Neural cell (in vitro differentiated cells): ENCODE measurements around the gene SOHLH1. TPM values are rescaled to one million over a fixed set of nuclear protein-coding genes. Genes with fewer than 3 reads are reported as not detected.

Source experiments
- H2AFZ ChIP-seq: fragments of 200-600, 300-800 bp; sonication (generic), shearing (Covaris generic); 2 replicates; pipeline ENCODE4 v1.6.0; 2014; ENCODE audit warnings: low read depth, mild to moderate bottlenecking, antibody characterized with exemption, low read length, moderate library complexity
- H3F3A ChIP-seq: fragments of 200-600 bp; shearing (Covaris generic); 2 replicates; pipeline ENCODE4 v1.6.1; 2016; ENCODE audit warnings: mild to moderate bottlenecking, moderate library complexity, mixed read lengths, antibody characterized with exemption, low read length; ENCODE audit not compliant: insufficient read depth, poor library complexity, severe bottlenecking
- H3K27ac ChIP-seq: fragments of 200-600, 300-800 bp; sonication (generic), shearing (Covaris generic); 2 replicates; pipeline ENCODE4 v1.5.1; 2014; ENCODE audit warnings: mild to moderate bottlenecking, low read length, moderate library complexity
- H3K27me3 ChIP-seq: fragments of 300-800, 200-600 bp; sonication (generic), shearing (Covaris generic); 2 replicates; pipeline ENCODE4 v1.6.0; 2014; ENCODE audit warnings: mild to moderate bottlenecking, low read depth, low read length, moderate library complexity; ENCODE audit not compliant: insufficient read depth
- H3K36me3 ChIP-seq: fragments of 300-800, 200-600 bp; sonication (generic), shearing (Covaris generic); 2 replicates; pipeline ENCODE4 v1.5.1; 2014; ENCODE audit warnings: mild to moderate bottlenecking, antibody characterized with exemption, low read length, moderate library complexity; ENCODE audit not compliant: insufficient read depth
- H3K4me2 ChIP-seq: fragments of 300-800, 200-600 bp; sonication (generic), shearing (Covaris generic); 2 replicates; pipeline ENCODE4 v1.6.0; 2014; ENCODE audit warnings: mild to moderate bottlenecking, low read length
- H3K4me3 ChIP-seq: fragments of 300-800, 200-600 bp; sonication (generic), shearing (Covaris generic); 2 replicates; pipeline ENCODE4 v1.5.1; 2014; ENCODE audit warnings: mild to moderate bottlenecking, low read length, moderate library complexity
- H3K79me2 ChIP-seq: fragments of 200-600 bp; shearing (Covaris generic); replicated peaks from 2 replicates; pipeline ENCODE4 v1.6.0; 2014; ENCODE audit warnings: mild to moderate bottlenecking, low read length, moderate library complexity; ENCODE audit not compliant: insufficient read depth
- H3K9ac ChIP-seq: fragments of 300-800, 200-600 bp; sonication (generic), shearing (Covaris generic); 2 replicates; pipeline ENCODE4 v1.6.1; 2016; ENCODE audit warnings: mild to moderate bottlenecking, low read length, mixed read lengths
- H3K9me2 ChIP-seq: fragments of 200-600 bp; shearing (Covaris generic); 2 replicates; pipeline ENCODE4 v1.6.1; 2016; ENCODE audit warnings: mild to moderate bottlenecking, low read length, mixed read lengths; ENCODE audit not compliant: insufficient read depth
- H3K9me3 ChIP-seq: fragments of 200-600, 300-800 bp; sonication (generic), shearing (Covaris generic); 2 replicates; pipeline ENCODE4 v1.6.1; 2016; ENCODE audit warnings: mild to moderate bottlenecking, mixed run types, low read length, moderate library complexity, mixed read lengths
- H4K20me1 ChIP-seq: fragments of 200-600 bp; shearing (Covaris generic); 2 replicates; pipeline ENCODE4 v1.6.1; 2016; ENCODE audit warnings: mild to moderate bottlenecking, mixed run types; ENCODE audit not compliant: insufficient read depth
- CTCF ChIP-seq: fragments of 450-650 bp; IDR thresholded peaks from 2 replicates; pipeline ENCODE4 v1.5.1; 2014; ENCODE audit warnings: antibody characterized with exemption, mild to moderate bottlenecking, moderate library complexity; ENCODE audit not compliant: poor library complexity, severe bottlenecking
- EP300 ChIP-seq: fragments of 450-650 bp; conservative IDR thresholded peaks from 2 replicates; pipeline ENCODE4 v1.6.1; 2014; ENCODE audit warnings: antibody characterized with exemption, mild to moderate bottlenecking, moderate library complexity; ENCODE audit not compliant: poor library complexity, severe bottlenecking
- EZH2 ChIP-seq: fragments of 200-600, 300-800 bp; shearing (Covaris generic), sonication (generic); IDR thresholded peaks from 2 replicates; pipeline ENCODE4 v1.6.1; 2014; ENCODE audit warnings: antibody characterized with exemption, low read length, borderline replicate concordance, mild to moderate bottlenecking; ENCODE audit not compliant: insufficient read depth, poor library complexity, severe bottlenecking
- MXI1 ChIP-seq: fragments of 450-650 bp; conservative IDR thresholded peaks from 2 replicates; pipeline ENCODE4 v1.6.1; 2014; ENCODE audit warnings: antibody characterized with exemption, mild to moderate bottlenecking; ENCODE audit not compliant: poor library complexity, severe bottlenecking
- POLR2AphosphoS5 ChIP-seq: IDR thresholded peaks from 2 replicates; pipeline ENCODE4 v1.6.1; 2012
- RAD21 ChIP-seq: fragments of 450-650 bp; conservative IDR thresholded peaks from 2 replicates; pipeline ENCODE4 v1.6.1; 2014; ENCODE audit warnings: antibody characterized with exemption, mild to moderate bottlenecking, moderate library complexity
- REST ChIP-seq: IDR thresholded peaks from 2 replicates; pipeline ENCODE4 v1.6.1; 2012; ENCODE audit warnings: borderline replicate concordance
- SMC3 ChIP-seq: fragments of 450-650 bp; conservative IDR thresholded peaks from 2 replicates; pipeline ENCODE4 v1.6.1; 2014; ENCODE audit warnings: antibody characterized with exemption, mild to moderate bottlenecking, moderate library complexity; ENCODE audit not compliant: poor library complexity
- TAF1 ChIP-seq: IDR thresholded peaks from 2 replicates; pipeline ENCODE4 v1.6.1; 2012; ENCODE audit warnings: low read depth
- polyA plus RNA-seq: library from polyadenylated mRNA; depleted of rRNA; stranded (reverse); fragments of >200 nt; gene quantifications from 2 replicates; pipeline ENCODE4 v1.2.3, GENCODE V29; 2014

Gene SOHLH1
- polyA plus RNA-seq, 1 donor from 2014 or later = not detected

- no peaks in the 10 kb centered on the region for H4K20me1 ChIP-seq
- H3K27me3 ChIP-seq = no peaks in the 10 kb centered on the region
- no peak overlapping the region for H3K4me3 ChIP-seq
- no peak overlapping the region for H3K4me2 ChIP-seq
- H3K9me3 ChIP-seq = no peaks in the 10 kb centered on the region
- H3K9ac ChIP-seq = no peak overlapping the region
- H3K27ac ChIP-seq = no peak overlapping the region
- no peaks in the 10 kb centered on the region for H3F3A ChIP-seq
- H3K36me3 ChIP-seq = no peaks in the 10 kb centered on the region
- H2AFZ ChIP-seq = no peak overlapping the region
- H3K79me2 ChIP-seq = no peaks in the 10 kb centered on the region
- TF ChIP-seq TAF1 (no peak), SMC3 (no peak), POLR2AphosphoS5 (no peak), RAD21 (no peak), REST (no peak), EZH2 (no peak), EP300 (no peak), CTCF (no peak), MXI1 (no peak)
- H3K9me2 ChIP-seq = no peaks in the 10 kb centered on the region
These were observed 3.6 kb downstream of the SOHLH1 start for GRCh38 chr9:135695642-135696041.

- H3K9ac ChIP-seq = no peak overlapping the region
- H3K36me3 ChIP-seq = no peaks in the 10 kb centered on the region
- H3K9me3 ChIP-seq = no peaks in the 10 kb centered on the region
- H3K79me2 ChIP-seq = no peaks in the 10 kb centered on the region
- no peaks in the 10 kb centered on the region for H4K20me1 ChIP-seq
- H3K4me3 ChIP-seq = no peak overlapping the region
- no peaks in the 10 kb centered on the region for H3K27me3 ChIP-seq
- TF ChIP-seq CTCF (no peak), SMC3 (no peak), POLR2AphosphoS5 (no peak), EP300 (no peak), REST (no peak), MXI1 (no peak), RAD21 (no peak), TAF1 (no peak), EZH2 (no peak)
- H3K4me2 ChIP-seq = no peak overlapping the region
- H3K9me2 ChIP-seq = no peaks in the 10 kb centered on the region
- H2AFZ ChIP-seq = no peak overlapping the region
- H3K27ac ChIP-seq = no peak overlapping the region
- no peaks in the 10 kb centered on the region for H3F3A ChIP-seq
These were observed 4.2 kb downstream of the SOHLH1 start for GRCh38 chr9:135695036-135695435.
